ENCODE data around the gene RAD9A. TPM values are rescaled to one million over a fixed set of nuclear protein-coding genes. Genes with fewer than 3 reads are reported as not detected.

The RAD9A gene
- total and polyA plus RNA-seq, 9 of the 15 experiments (the other 6 are each of a cell fraction or from before 2014, with no cell fraction given), result 1.4 to 41.2 (median 16.1) TPM

DNA sequence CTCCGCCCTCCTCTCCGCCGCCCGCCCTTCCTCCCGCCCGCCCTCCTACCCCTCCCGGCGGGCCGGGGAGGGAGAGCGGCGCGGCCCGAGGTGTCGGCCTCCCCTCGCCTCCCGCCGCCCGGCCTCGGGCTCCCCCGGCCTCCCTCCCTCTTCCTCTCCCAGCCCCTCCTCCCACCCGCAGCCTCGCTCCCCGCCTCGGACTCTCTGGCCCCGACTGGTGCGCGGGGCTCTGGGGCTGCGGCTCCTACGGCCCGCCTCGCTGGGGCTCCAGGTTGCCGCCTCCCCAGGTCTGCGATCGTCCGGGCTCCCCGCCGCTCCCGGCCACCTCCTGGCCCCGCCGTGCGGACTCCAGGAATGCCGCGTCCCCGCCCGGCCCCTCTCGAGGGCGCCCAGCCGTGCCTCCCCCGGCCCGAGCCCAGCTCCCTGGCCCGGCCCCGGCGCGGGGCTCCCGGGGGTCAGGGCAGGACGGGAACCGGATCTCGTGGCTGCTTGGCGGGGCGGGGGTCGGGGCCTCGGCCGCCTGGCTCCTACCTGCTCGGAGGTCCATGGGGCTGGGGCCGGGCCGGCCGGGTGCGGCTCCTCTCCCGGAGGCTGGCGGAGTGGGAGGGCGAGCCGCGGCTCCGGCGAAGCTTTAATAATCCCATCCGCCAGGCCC lies 18.7 kb upstream of the RAD9A start, which contains the start of gene CLCF1 (continued):
- TF ChIP-seq, protein P1, sequence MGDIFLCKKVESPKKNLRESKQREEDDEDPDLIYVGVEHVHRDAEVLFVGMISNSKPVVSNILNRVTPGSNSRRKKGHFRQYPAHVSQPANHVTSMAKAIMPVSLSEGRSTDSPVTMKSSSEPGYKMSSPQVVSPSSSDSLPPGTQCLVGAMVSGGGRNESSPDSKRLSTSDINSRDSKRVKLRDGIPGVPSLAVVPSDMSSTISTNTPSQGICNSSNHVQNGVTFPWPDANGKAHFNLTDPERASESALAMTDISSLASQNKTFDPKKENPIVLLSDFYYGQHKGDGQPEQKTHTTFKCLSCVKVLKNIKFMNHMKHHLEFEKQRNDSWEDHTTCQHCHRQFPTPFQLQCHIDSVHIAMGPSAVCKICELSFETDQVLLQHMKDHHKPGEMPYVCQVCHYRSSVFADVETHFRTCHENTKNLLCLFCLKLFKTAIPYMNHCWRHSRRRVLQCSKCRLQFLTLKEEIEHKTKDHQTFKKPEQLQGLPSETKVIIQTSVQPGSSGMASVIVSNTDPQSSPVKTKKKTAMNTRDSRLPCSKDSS (IDR thresholded peaks at IDR 0.05; ENCODE audit: low read depth, partially characterized antibody), result no peak
- TF ChIP-seq ZC3H4 (CRISPR knock-in tag; IDR thresholded peaks at IDR 0.05; ENCODE audit: borderline replicate concordance), result peak; percentile 80; the same call in 1 of the 2 replicates
- TF ChIP-seq, protein P2, sequence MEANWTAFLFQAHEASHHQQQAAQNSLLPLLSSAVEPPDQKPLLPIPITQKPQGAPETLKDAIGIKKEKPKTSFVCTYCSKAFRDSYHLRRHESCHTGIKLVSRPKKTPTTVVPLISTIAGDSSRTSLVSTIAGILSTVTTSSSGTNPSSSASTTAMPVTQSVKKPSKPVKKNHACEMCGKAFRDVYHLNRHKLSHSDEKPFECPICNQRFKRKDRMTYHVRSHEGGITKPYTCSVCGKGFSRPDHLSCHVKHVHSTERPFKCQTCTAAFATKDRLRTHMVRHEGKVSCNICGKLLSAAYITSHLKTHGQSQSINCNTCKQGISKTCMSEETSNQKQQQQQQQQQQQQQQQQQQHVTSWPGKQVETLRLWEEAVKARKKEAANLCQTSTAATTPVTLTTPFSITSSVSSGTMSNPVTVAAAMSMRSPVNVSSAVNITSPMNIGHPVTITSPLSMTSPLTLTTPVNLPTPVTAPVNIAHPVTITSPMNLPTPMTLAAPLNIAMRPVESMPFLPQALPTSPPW (CRISPR knock-in tag; IDR thresholded peaks at IDR 0.05), result peak; percentile 49
- peak; percentile 34 for TF ChIP-seq TAF1 (IDR thresholded peaks at IDR 0.05; ENCODE audit: control insufficient read depth, extremely low read depth, insufficient read depth, low read length, severe bottlenecking)
- no peak for TF ChIP-seq IFI16 (CRISPR knock-in tag; IDR thresholded peaks at IDR 0.05)
- peak; percentile 7 to 89; a peak in 3 of 4 replicates for TF ChIP-seq MAZ (CRISPR knock-in tag; conservative IDR thresholded peaks at IDR 0.05 in 1 of 2, IDR thresholded peaks at IDR 0.05 in 1 of 2)
- peak in 1 of 2 experiments; percentile 72; a peak in 1 of 4 replicates for TF ChIP-seq NONO (IDR thresholded peaks at IDR 0.05; ENCODE audit: low read depth in 2 of 2, low read length in 1 of 2)
- no peak for TF ChIP-seq ARNT (IDR thresholded peaks at IDR 0.05)
- TF ChIP-seq POLR3A (IDR thresholded peaks at IDR 0.05; ENCODE audit: borderline replicate concordance, extremely low read depth, insufficient read depth, insufficient read length), result no peak
- TF ChIP-seq, protein P3, sequence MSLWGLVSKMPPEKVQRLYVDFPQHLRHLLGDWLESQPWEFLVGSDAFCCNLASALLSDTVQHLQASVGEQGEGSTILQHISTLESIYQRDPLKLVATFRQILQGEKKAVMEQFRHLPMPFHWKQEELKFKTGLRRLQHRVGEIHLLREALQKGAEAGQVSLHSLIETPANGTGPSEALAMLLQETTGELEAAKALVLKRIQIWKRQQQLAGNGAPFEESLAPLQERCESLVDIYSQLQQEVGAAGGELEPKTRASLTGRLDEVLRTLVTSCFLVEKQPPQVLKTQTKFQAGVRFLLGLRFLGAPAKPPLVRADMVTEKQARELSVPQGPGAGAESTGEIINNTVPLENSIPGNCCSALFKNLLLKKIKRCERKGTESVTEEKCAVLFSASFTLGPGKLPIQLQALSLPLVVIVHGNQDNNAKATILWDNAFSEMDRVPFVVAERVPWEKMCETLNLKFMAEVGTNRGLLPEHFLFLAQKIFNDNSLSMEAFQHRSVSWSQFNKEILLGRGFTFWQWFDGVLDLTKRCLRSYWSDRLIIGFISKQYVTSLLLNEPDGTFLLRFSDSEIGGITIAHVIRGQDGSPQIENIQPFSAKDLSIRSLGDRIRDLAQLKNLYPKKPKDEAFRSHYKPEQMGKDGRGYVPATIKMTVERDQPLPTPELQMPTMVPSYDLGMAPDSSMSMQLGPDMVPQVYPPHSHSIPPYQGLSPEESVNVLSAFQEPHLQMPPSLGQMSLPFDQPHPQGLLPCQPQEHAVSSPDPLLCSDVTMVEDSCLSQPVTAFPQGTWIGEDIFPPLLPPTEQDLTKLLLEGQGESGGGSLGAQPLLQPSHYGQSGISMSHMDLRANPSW (CRISPR knock-in tag; IDR thresholded peaks at IDR 0.05), result 0 out of 2 replicates have a peak, but pooled peaks have one; percentile 21
- TF ChIP-seq ILF3 (IDR thresholded peaks at IDR 0.05; ENCODE audit: borderline replicate concordance), result 0 out of 2 replicates have a peak, but pooled peaks have one; percentile 56
- no peak for TF ChIP-seq ATF7 (IDR thresholded peaks at IDR 0.05)
- TF ChIP-seq BRD9 (IDR thresholded peaks at IDR 0.05; ENCODE audit: low read depth, partially characterized antibody), result no peak
- TF ChIP-seq ZNF263 (CRISPR knock-in tag; IDR thresholded peaks at IDR 0.05; ENCODE audit: borderline replicate concordance), result peak; percentile 86
